IMR-90 (cell line): ENCODE measurements around the gene CSH1. TPM values are rescaled to one million over a fixed set of nuclear protein-coding genes. Genes with fewer than 3 reads are reported as not detected.

Experiments
- ATAC-seq: fragments of 200-7000 bp; cut with Tn5 transposase; 2 replicates; pipeline ENCODE4 v1.9.1; 2020; ENCODE audit warnings: low read depth, mild to moderate bottlenecking, moderate library complexity
- BruUV-seq: library from RNA; stranded (reverse); fragments of 400-500 nt; replicated peaks from 2 replicates; lab custom pipeline; 2021; lab: Mats Ljungman, UMichigan
- CTCF ChIA-PET: fragments of 300-600 bp; formaldehyde crosslinking; extraction: SDS; loops from one replicate; lab custom pipeline; 2021; ENCODE audit warnings: antibody characterized with exemption; lab: Yijun Ruan, JAX
- POLR2A ChIA-PET: fragments of 300-600 bp; sonication (Branson Sonifier 250); formaldehyde crosslinking; loops from one replicate; lab custom pipeline; 2022; ENCODE audit warnings: antibody characterized with exemption; ENCODE audit not compliant: unreplicated experiment; lab: Charles Lee
- DNase-seq: peaks from one replicate; pipeline ENCODE4 v3.0.0; 2013
- H2AFZ ChIP-seq: replicated peaks from 2 replicates; pipeline ENCODE3; 2013; ENCODE audit warnings: low read length, mild to moderate bottlenecking; ENCODE audit not compliant: poor library complexity
- H2AK5ac ChIP-seq: 2 replicates; pipeline ENCODE4 v1.6.1; 2013; ENCODE audit warnings: low read depth, low read length, inconsistent platforms
- H2AK9ac ChIP-seq: replicated peaks from 2 replicates; pipeline ENCODE3; 2013; ENCODE audit warnings: mild to moderate bottlenecking, low read depth, low read length, moderate library complexity; ENCODE audit not compliant: poor library complexity
- H2BK120ac ChIP-seq: 2 replicates; pipeline ENCODE4 v1.6.1; 2013; ENCODE audit warnings: low read depth, low read length, inconsistent platforms
- H2BK15ac ChIP-seq: 3 replicates; pipeline ENCODE4 v1.6.1; 2013; ENCODE audit warnings: low read depth, low read length, inconsistent platforms
- H2BK20ac ChIP-seq: 2 replicates; pipeline ENCODE4 v1.6.1; 2013; ENCODE audit warnings: low read depth, mild to moderate bottlenecking, inconsistent platforms, low read length, moderate library complexity
- H2BK5ac ChIP-seq: 2 replicates; pipeline ENCODE4 v1.6.1; 2013; ENCODE audit warnings: mild to moderate bottlenecking, low read depth, low read length, inconsistent platforms; ENCODE audit not compliant: poor library complexity, severe bottlenecking
- H3K14ac ChIP-seq: replicated peaks from 2 replicates; pipeline ENCODE4 v1.6.1; 2013; ENCODE audit warnings: low read depth, low read length, inconsistent platforms
- H3K18ac ChIP-seq: 2 replicates; pipeline ENCODE4 v1.6.1; 2013; ENCODE audit warnings: low read depth, low read length, control low read depth
- H3K23ac ChIP-seq: 2 replicates; pipeline ENCODE4 v1.6.1; 2013; ENCODE audit warnings: low read depth, low read length, inconsistent platforms
- H3K27ac ChIP-seq: 2 replicates; pipeline ENCODE4 v1.5.1; 2013; ENCODE audit warnings: mild to moderate bottlenecking, control low read depth, low read length; ENCODE audit not compliant: insufficient read depth
- H3K27me3 ChIP-seq: 2 replicates; pipeline ENCODE4 v1.6.1; 2013; ENCODE audit warnings: low read length; ENCODE audit not compliant: control insufficient read depth, insufficient read depth
- H3K36me3 ChIP-seq: 2 replicates; pipeline ENCODE4 v1.6.1; 2013; ENCODE audit warnings: low read length, mixed read lengths; ENCODE audit not compliant: control insufficient read depth, insufficient read depth
- H3K4ac ChIP-seq: 2 replicates; pipeline ENCODE4 v1.6.1; 2013; ENCODE audit warnings: low read depth, low read length, inconsistent platforms
- H3K4me1 ChIP-seq: 2 replicates; pipeline ENCODE4 v1.6.1; 2013; ENCODE audit warnings: low read length, mixed read lengths; ENCODE audit not compliant: control insufficient read depth, insufficient read depth
- H3K4me2 ChIP-seq: 2 replicates; pipeline ENCODE4 v1.6.1; 2013; ENCODE audit warnings: low read depth, mild to moderate bottlenecking, control low read depth, low read length, moderate library complexity
- H3K4me3 ChIP-seq: 2 replicates; pipeline ENCODE4 v1.5.1; 2013; ENCODE audit warnings: low read depth, mild to moderate bottlenecking, control low read depth, low read length, moderate library complexity; ENCODE audit not compliant: insufficient read depth
- H3K56ac ChIP-seq: 2 replicates; pipeline ENCODE4 v1.6.1; 2013; ENCODE audit warnings: low read length, inconsistent platforms; ENCODE audit not compliant: insufficient read depth; ENCODE audit errors: extremely low read depth
- H3K79me1 ChIP-seq, 2 experiments: 2 replicates each; pipeline ENCODE4 v1.6.1; 2013; ENCODE audit warnings: low read length in 2 of 2, inconsistent platforms in 1 of 2, low read depth in 1 of 2
- H3K9ac ChIP-seq: 2 replicates; pipeline ENCODE4 v1.6.1; 2013; ENCODE audit warnings: low read depth, low read length, control low read depth
- H3K9me1 ChIP-seq: 2 replicates; pipeline ENCODE4 v1.6.1; 2013; ENCODE audit warnings: low read length, inconsistent platforms; ENCODE audit not compliant: insufficient read depth
- H3K9me3 ChIP-seq: 2 replicates; pipeline ENCODE4 v1.6.1; 2013; ENCODE audit warnings: low read length; ENCODE audit not compliant: control insufficient read depth, insufficient read depth
- H4K20me1 ChIP-seq: 2 replicates; pipeline ENCODE4 v1.6.1; 2013; ENCODE audit warnings: low read length, inconsistent platforms; ENCODE audit not compliant: insufficient read depth
- H4K5ac ChIP-seq: 2 replicates; pipeline ENCODE4 v1.6.1; 2013; ENCODE audit warnings: mild to moderate bottlenecking, low read depth, low read length, control low read depth
- H4K8ac ChIP-seq, 2 experiments: 2 replicates each; pipeline ENCODE4 v1.6.1; 2013; ENCODE audit warnings: low read depth in 2 of 2, low read length in 2 of 2, control low read depth in 1 of 2, inconsistent platforms in 1 of 2
- H4K91ac ChIP-seq: 2 replicates; pipeline ENCODE4 v1.6.1; 2013; ENCODE audit warnings: low read depth, low read length, inconsistent platforms; ENCODE audit not compliant: insufficient read depth
- BHLHE40 ChIP-seq: fragments of 150-350 bp; IDR thresholded peaks from 2 replicates; pipeline ENCODE4 v1.6.1; 2016; ENCODE audit warnings: mild to moderate bottlenecking, low read depth, low read length
- CEBPB ChIP-seq: IDR thresholded peaks from 2 replicates; pipeline ENCODE4 v1.6.1; 2012; ENCODE audit warnings: low read depth, low read length, improper control_type of control experiment
- CHD1 ChIP-seq: IDR thresholded peaks from 2 replicates; pipeline ENCODE4 v1.6.1; 2012; ENCODE audit warnings: low read depth, low read length, improper control_type of control experiment
- CTCF ChIP-seq: conservative IDR thresholded peaks from 2 replicates; pipeline ENCODE4 v1.5.1; 2012; ENCODE audit warnings: mild to moderate bottlenecking, low read depth, low read length, improper control_type of control experiment
- ELK1 ChIP-seq: fragments of 150-350 bp; IDR thresholded peaks from 2 replicates; pipeline ENCODE4 v1.6.1; 2016; ENCODE audit warnings: low read depth, mild to moderate bottlenecking, low read length, moderate library complexity, borderline replicate concordance
- FOS ChIP-seq: fragments of 150-350 bp; IDR thresholded peaks from 2 replicates; pipeline ENCODE4 v1.6.1; 2016; ENCODE audit warnings: low read depth, low read length
- MAFK ChIP-seq: IDR thresholded peaks from 2 replicates; pipeline ENCODE4 v1.6.1; 2012; ENCODE audit warnings: low read depth, low read length, improper control_type of control experiment
- MAZ ChIP-seq: IDR thresholded peaks from 2 replicates; pipeline ENCODE4 v1.6.1; 2012; ENCODE audit warnings: low read depth, mild to moderate bottlenecking, low read length, improper control_type of control experiment, moderate library complexity, borderline replicate concordance
- MXI1 ChIP-seq: IDR thresholded peaks from 2 replicates; pipeline ENCODE4 v1.6.1; 2012; ENCODE audit warnings: low read depth, mild to moderate bottlenecking, low read length, moderate library complexity, borderline replicate concordance
- NFE2L2 ChIP-seq: fragments of 150-350 bp; IDR thresholded peaks from 2 replicates; pipeline ENCODE4 v1.6.1; 2016; ENCODE audit warnings: low read depth, mild to moderate bottlenecking, low read length
- POLR2A ChIP-seq: IDR thresholded peaks from 2 replicates; pipeline ENCODE4 v1.6.1; 2012; ENCODE audit warnings: mild to moderate bottlenecking, low read depth, low read length
- RAD21 ChIP-seq: IDR thresholded peaks from 2 replicates; pipeline ENCODE4 v1.6.1; 2012; ENCODE audit warnings: low read length, improper control_type of control experiment
- RCOR1 ChIP-seq: IDR thresholded peaks from 2 replicates; pipeline ENCODE4 v1.6.1; 2012; ENCODE audit warnings: mild to moderate bottlenecking, low read length, improper control_type of control experiment; ENCODE audit not compliant: insufficient replicate concordance
- RFX5 ChIP-seq: IDR thresholded peaks from 2 replicates; pipeline ENCODE4 v1.8.0; 2012; ENCODE audit warnings: low read depth, mild to moderate bottlenecking, low read length, moderate library complexity
- SMC3 ChIP-seq: fragments of 150-350 bp; IDR thresholded peaks from 2 replicates; pipeline ENCODE4 v1.6.1; 2016; ENCODE audit warnings: low read depth, mild to moderate bottlenecking, antibody characterized with exemption, low read length, moderate library complexity
- USF2 ChIP-seq: fragments of 150-350 bp; IDR thresholded peaks from 2 replicates; pipeline ENCODE4 v1.6.1; 2017; ENCODE audit warnings: mild to moderate bottlenecking, antibody characterized with exemption, low read length, low read depth
- WGBS, 2 experiments: methylation state at CpG; one replicate each; pipeline versions ENCODE4 v1.1.5 to v1.1.7; 2013; ENCODE audit warnings: missing lambda C conversion rate in 2 of 2; ENCODE audit not compliant: insufficient read length in 1 of 2; ENCODE audit errors: extremely low coverage in 2 of 2; 5-methylcytosine and 5-hydroxymethylcytosine counted together
- dilution Hi-C: fragments of 300-500 bp; cut with HindIII; formaldehyde crosslinking; loops from one replicate; pipeline ENCODE4 v1.14.3; 2018; ENCODE audit warnings: low sequenced_read_pairs; ENCODE audit not compliant: unreplicated experiment
- in situ Hi-C: fragments of 300-500 bp; cut with MboI; formaldehyde crosslinking; loops from 3 replicates; pipeline ENCODE4 v1.14.3; 2019; ENCODE audit warnings: low sequenced_read_pairs, inconsistent platforms, mixed read lengths
- intact Hi-C: fragments of 100-400 bp; cut with micrococcal nuclease; formaldehyde crosslinking; loops from 2 replicates; pipeline ENCODE4 v1.10.0; 2022
- polyA plus RNA-seq, 3 experiments: library from polyadenylated mRNA; depleted of rRNA; stranded (reverse); fragments of >200 nt; gene quantifications; 2 replicates each; pipeline ENCODE4 v1.2.3, GENCODE V29; 2012; ENCODE audit warnings: low replicate concordance in 1 of 3
- total RNA-seq: library from RNA; depleted of rRNA; stranded (reverse); fragments of >200 nt; gene quantifications from 2 replicates; pipeline ENCODE4 v1.2.3, GENCODE V29; 2012

Gene CSH1
- total and polyA plus RNA-seq, 2 of the 4 experiments (the other 2 are of a cell fraction): not detected

GRCh38 chr17:63880706-63881105 lies 15.7 kb downstream of the CSH1 start:
- CTCF ChIA-PET: interaction anchor here (0.6 to 1.2 kb wide), 2 partner anchors 14 to 256 kb away, joined by 3 to 4 read pairs; no protein-coding TSS in a partner anchor

More at GRCh38 chr17:63880706-63881105, 15.7 kb downstream of the CSH1 start:
- BruUV-seq: no TSS peak
- Histone ChIP-seq H4K8ac (no peak overlapping the region), H4K91ac (no peak overlapping the region), H3K27ac (no peak overlapping the region), H3K56ac (no peak overlapping the region), H2BK20ac (no peak overlapping the region), H3K9me3 (no peaks in the 10 kb centered on the region), H3K4me1 (no peaks in the 10 kb centered on the region), H2AFZ (no peak overlapping the region), H3K9me1 (no peaks in the 10 kb centered on the region), H3K18ac (no peak overlapping the region), H3K4me2 (no peak overlapping the region), H3K36me3 (no peaks in the 10 kb centered on the region), H4K20me1 (no peaks in the 10 kb centered on the region), H3K4me3 (no peak overlapping the region), H2BK15ac (no peak overlapping the region), H3K4ac (no peak overlapping the region), H3K79me1 (no peaks in the 10 kb centered on the region), H3K23ac (no peak overlapping the region), H2AK9ac (no peak overlapping the region), H3K14ac (no peak overlapping the region), H3K9ac (no peak overlapping the region), H2AK5ac (no peak overlapping the region), H2BK5ac (no peak overlapping the region), H2BK120ac (no peak overlapping the region), H3K27me3 (peaks cover 28% of the 10 kb centered on the region), H4K5ac (no peak overlapping the region)
- ATAC-seq (no peak), DNase-seq (no peak)
- no peak for TF ChIP-seq USF2
- TF ChIP-seq CHD1: no peak
- TF ChIP-seq POLR2A: no peak
- TF ChIP-seq SMC3: no peak
- no peak for TF ChIP-seq BHLHE40
- TF ChIP-seq NFE2L2: no peak
- TF ChIP-seq MAFK: no peak
- TF ChIP-seq MAZ: no peak
- TF ChIP-seq CTCF: no peak
- no peak for TF ChIP-seq ELK1
- TF ChIP-seq CEBPB: no peak
- TF ChIP-seq RAD21: no peak
- TF ChIP-seq RFX5: no peak
- no peak for TF ChIP-seq RCOR1
- TF ChIP-seq FOS: no peak
- no peak for TF ChIP-seq MXI1
- in situ Hi-C loops: no loop called here
- 93% methylated on average over 3 of the region's 12 CpGs; no CpG with 5 or more reads in 1 of the 2 experiments for WGBS, 2 experiments
- dilution Hi-C loops: no loop called here
- intact Hi-C loops: no loop called here
- POLR2A ChIA-PET: no interaction called here
